H1 (cell line): ENCODE results near the gene RFT1. TPM values are rescaled to one million over a fixed set of nuclear protein-coding genes. Genes with fewer than 3 reads are reported as not detected.

Source experiments
- CTCF ChIA-PET: fragments of 300-600 bp; sonication (Branson Sonifier 250); formaldehyde crosslinking; loops from one replicate; lab custom pipeline; 2021; ENCODE audit not compliant: partially characterized antibody; lab: Charles Lee
- POLR2A ChIA-PET: fragments of 300-600 bp; sonication (Branson Sonifier 250); formaldehyde crosslinking; loops from one replicate; lab custom pipeline; 2021; ENCODE audit warnings: inconsistent platforms; ENCODE audit not compliant: partially characterized antibody; lab: Charles Lee
- DNase-seq, 2 experiments: peaks; one replicate each; pipeline versions ENCODE4 v3.0.0 to v3.0.0-alpha.2; 2010 to 2022; ENCODE audit warnings: low spot score in 2 of 2, low read depth in 1 of 2, mixed read lengths in 1 of 2
- FAIRE-seq: peaks from 2 replicates; lab custom pipeline; 2011; peaks lifted over from hg19 to GRCh38; lab: Jason Lieb, UNC
- H2AFZ ChIP-seq: 2 replicates; pipeline ENCODE4 v1.8.1; 2012; ENCODE audit warnings: low read length, inconsistent platforms
- H2AK5ac ChIP-seq: 2 replicates; pipeline ENCODE4 v1.6.1; 2013; ENCODE audit warnings: low read depth, low read length
- H2BK120ac ChIP-seq: replicated peaks from 2 replicates; pipeline ENCODE3; 2013; ENCODE audit warnings: low read depth, low read length, inconsistent platforms
- H2BK12ac ChIP-seq: 2 replicates; pipeline ENCODE4 v1.6.1; 2013; ENCODE audit warnings: low read depth, low read length
- H2BK15ac ChIP-seq: 2 replicates; pipeline ENCODE4 v1.6.1; 2013; ENCODE audit warnings: low read length
- H2BK20ac ChIP-seq: 2 replicates; pipeline ENCODE4 v1.6.1; 2013; ENCODE audit warnings: low read length
- H2BK5ac ChIP-seq: 2 replicates; pipeline ENCODE4 v1.6.1; 2013; ENCODE audit warnings: low read depth, low read length
- H3K14ac ChIP-seq: 2 replicates; pipeline ENCODE4 v1.6.1; 2013; ENCODE audit warnings: inconsistent platforms; ENCODE audit not compliant: insufficient read length
- H3K18ac ChIP-seq: 2 replicates; pipeline ENCODE4 v1.6.1; 2013; ENCODE audit warnings: low read length; ENCODE audit errors: extremely low read depth
- H3K23ac ChIP-seq: 2 replicates; pipeline ENCODE4 v1.6.1; 2013; ENCODE audit warnings: inconsistent platforms; ENCODE audit not compliant: insufficient read length
- H3K23me2 ChIP-seq: 2 replicates; pipeline ENCODE4 v1.6.1; 2013; ENCODE audit warnings: low read depth, low read length
- H3K27ac ChIP-seq: 2 replicates; pipeline ENCODE4 v1.6.1; 2011; ENCODE audit warnings: low read depth, low read length, inconsistent platforms
- H3K27me3 ChIP-seq, 4 experiments: replicated peaks in 1 of 4; 1 replicate in 1 of 4; 2 replicates in 3 of 4; pipeline versions ENCODE4 v1.6.1 to v1.8.1; 2011 to 2013; ENCODE audit warnings: low read length in 3 of 4, mild to moderate bottlenecking in 3 of 4, inconsistent platforms in 2 of 4, mixed read lengths in 2 of 4, moderate library complexity in 1 of 4; ENCODE audit not compliant: control insufficient read depth in 3 of 4, insufficient read depth in 3 of 4; ENCODE audit errors: extremely low read depth in 1 of 4
- H3K36me3 ChIP-seq, 4 experiments: 2 replicates each; pipeline versions ENCODE4 v1.6.1 to v1.8.1; 2011 to 2013; ENCODE audit warnings: mild to moderate bottlenecking in 4 of 4, low read length in 3 of 4, moderate library complexity in 2 of 4, control low read depth in 1 of 4, inconsistent platforms in 1 of 4; ENCODE audit not compliant: insufficient read depth in 4 of 4, control insufficient read depth in 2 of 4
- H3K4ac ChIP-seq: replicated peaks from 2 replicates; pipeline ENCODE3; 2013; ENCODE audit warnings: low read length, low read depth, mixed read lengths, inconsistent platforms; ENCODE audit not compliant: insufficient read length
- H3K4me1 ChIP-seq, 4 experiments: replicated peaks in 1 of 4; 1 replicate in 1 of 4; 2 replicates in 3 of 4; pipeline versions ENCODE4 v1.6.1 to v1.8.1; 2011 to 2013; ENCODE audit warnings: low read length in 3 of 4, inconsistent platforms in 2 of 4, mixed read lengths in 1 of 4; ENCODE audit not compliant: insufficient read depth in 4 of 4, control insufficient read depth in 3 of 4
- H3K4me2 ChIP-seq, 2 experiments: 2 replicates each; pipeline versions ENCODE4 v1.6.1 to v1.8.1; 2011 to 2013; ENCODE audit warnings: low read depth in 2 of 2, low read length in 2 of 2, control low read depth in 1 of 2, inconsistent platforms in 1 of 2, mild to moderate bottlenecking in 1 of 2; ENCODE audit not compliant: insufficient read depth in 1 of 2
- H3K4me3 ChIP-seq, 4 experiments: fragments of 200-600, 300-600 bp in 1 of 4; sonication (generic), shearing (Covaris generic), sonication (Bioruptor Twin) in 1 of 4; 2 replicates each; pipeline versions ENCODE4 v1.5.1 to v1.8.1; 2011 to 2016; ENCODE audit warnings: low read length in 4 of 4, low read depth in 3 of 4, control low read depth in 2 of 4, inconsistent platforms in 2 of 4, mild to moderate bottlenecking in 2 of 4, mixed read lengths in 1 of 4, moderate library complexity in 1 of 4; ENCODE audit not compliant: insufficient read depth in 2 of 4; ENCODE audit errors: extremely low read depth in 1 of 4
- H3K56ac ChIP-seq: replicated peaks from 2 replicates; pipeline ENCODE3; 2013; ENCODE audit warnings: low read depth, mild to moderate bottlenecking, mixed read lengths, low read length, inconsistent platforms; ENCODE audit not compliant: insufficient read length
- H3K79me1 ChIP-seq: 2 replicates; pipeline ENCODE4 v1.6.1; 2013; ENCODE audit warnings: low read depth, low read length, control low read depth
- H3K79me2 ChIP-seq, 2 experiments: 2 replicates each; pipeline versions ENCODE4 v1.6.1 to v1.8.1; 2012 to 2013; ENCODE audit warnings: low read length in 2 of 2, mild to moderate bottlenecking in 2 of 2, inconsistent platforms in 1 of 2; ENCODE audit not compliant: insufficient read depth in 2 of 2, control insufficient read depth in 1 of 2
- H3K9ac ChIP-seq, 4 experiments: replicated peaks in 1 of 4; 1 replicate in 1 of 4; 2 replicates in 3 of 4; pipeline versions ENCODE4 v1.6.1 to v1.8.1; 2011 to 2013; ENCODE audit warnings: low read depth in 3 of 4, low read length in 3 of 4, control low read depth in 2 of 4, mild to moderate bottlenecking in 2 of 4, moderate library complexity in 2 of 4, inconsistent platforms in 1 of 4; ENCODE audit errors: extremely low read depth in 1 of 4
- H3K9me3 ChIP-seq, 2 experiments: 2 replicates each; pipeline versions ENCODE4 v1.6.1 to v1.8.1; 2012 to 2013; ENCODE audit warnings: mild to moderate bottlenecking in 2 of 2, moderate library complexity in 2 of 2, control low read depth in 1 of 2, inconsistent platforms in 1 of 2, low read depth in 1 of 2, low read length in 1 of 2, mixed read lengths in 1 of 2; ENCODE audit not compliant: insufficient read depth in 2 of 2
- H4K20me1 ChIP-seq, 2 experiments: replicated peaks in 1 of 2; 2 replicates each; pipeline versions ENCODE3 to v1.8.1; 2011 to 2013; ENCODE audit warnings: inconsistent platforms in 2 of 2, low read length in 2 of 2, mild to moderate bottlenecking in 1 of 2; ENCODE audit not compliant: insufficient read depth in 2 of 2, control insufficient read depth in 1 of 2
- H4K5ac ChIP-seq: 2 replicates; pipeline ENCODE4 v1.6.1; 2013; ENCODE audit warnings: low read length, low read depth, mixed read lengths, inconsistent platforms; ENCODE audit not compliant: insufficient read length
- H4K8ac ChIP-seq: 2 replicates; pipeline ENCODE4 v1.8.0; 2013; ENCODE audit warnings: mild to moderate bottlenecking, moderate library complexity, low read length, inconsistent platforms; ENCODE audit not compliant: insufficient read depth; ENCODE audit errors: extremely low read depth
- H4K91ac ChIP-seq: replicated peaks from 2 replicates; pipeline ENCODE3; 2013; ENCODE audit warnings: low read length, mixed read lengths, inconsistent platforms; ENCODE audit not compliant: insufficient read length
- BCL11A ChIP-seq, 2 experiments: IDR thresholded peaks; one replicate each; pipeline ENCODE4 v1.6.1; 2011; ENCODE audit warnings: low read depth in 2 of 2, low read length in 2 of 2, mild to moderate bottlenecking in 2 of 2
- CHD2 ChIP-seq: IDR thresholded peaks from 2 replicates; pipeline ENCODE4 v1.6.1; 2012; ENCODE audit warnings: low read length, improper control_type of control experiment
- EZH2 ChIP-seq: fragments of 200-600 bp; sonication (generic); IDR thresholded peaks from 2 replicates; pipeline ENCODE4 v1.7.1; 2012; ENCODE audit warnings: low read depth, mild to moderate bottlenecking, moderate library complexity, low read length, inconsistent platforms; ENCODE audit not compliant: severe bottlenecking
- FOSL1 ChIP-seq: IDR thresholded peaks from 2 replicates; pipeline ENCODE4 v1.6.1; 2011; ENCODE audit warnings: mild to moderate bottlenecking, low read depth, low read length, moderate library complexity; ENCODE audit not compliant: insufficient read depth
- GTF2F1 ChIP-seq: IDR thresholded peaks from 2 replicates; pipeline ENCODE4 v1.6.1; 2012; ENCODE audit warnings: low read depth, low read length, improper control_type of control experiment, borderline replicate concordance
- JUN ChIP-seq: IDR thresholded peaks from 2 replicates; pipeline ENCODE4 v1.6.1; 2011; ENCODE audit warnings: low read depth, mild to moderate bottlenecking, improper control_type of control experiment, low read length
- KDM1A ChIP-seq: fragments of 200-600, 300-600 bp; sonication (generic); IDR thresholded peaks from 2 replicates; pipeline ENCODE4 v1.7.1; 2016; ENCODE audit warnings: mild to moderate bottlenecking, low read length, borderline replicate concordance
- KDM4A ChIP-seq: IDR thresholded peaks from one replicate; pipeline ENCODE4 v1.7.1; 2012; ENCODE audit warnings: low read depth, mild to moderate bottlenecking, moderate library complexity, low read length, inconsistent platforms; ENCODE audit not compliant: severe bottlenecking
- KDM5A ChIP-seq: fragments of 200-600 bp; IDR thresholded peaks from 2 replicates; pipeline ENCODE4 v1.7.1; 2012; ENCODE audit warnings: mild to moderate bottlenecking, low read length, inconsistent platforms, mixed read lengths
- MAFK ChIP-seq: IDR thresholded peaks from 2 replicates; pipeline ENCODE4 v1.6.1; 2012; ENCODE audit warnings: low read depth, mild to moderate bottlenecking, improper control_type of control experiment, low read length
- TBP ChIP-seq: IDR thresholded peaks from 2 replicates; pipeline ENCODE4 v1.6.1; 2011; ENCODE audit warnings: low read depth, low read length, improper control_type of control experiment
- TEAD4 ChIP-seq: IDR thresholded peaks from 2 replicates; pipeline ENCODE4 v1.6.1; 2012; ENCODE audit warnings: low read depth, low read length, inconsistent platforms, mixed read lengths
- WGBS, 2 experiments: shearing (Covaris generic) in 1 of 2; methylation state at CpG; one replicate each; pipeline versions ENCODE4 v1.1.6 to v1.1.7; 2013 to 2015; ENCODE audit warnings: low lambda C conversion rate in 2 of 2, mixed read lengths in 2 of 2, inconsistent platforms in 1 of 2, low coverage in 1 of 2, missing lambda C conversion rate in 1 of 2; ENCODE audit not compliant: insufficient replicate concordance in 2 of 2, insufficient coverage in 1 of 2, insufficient read length in 1 of 2; ENCODE audit errors: extremely low coverage in 1 of 2, missing lambda C conversion rate in 1 of 2; 5-methylcytosine and 5-hydroxymethylcytosine counted together
- polyA plus RNA-seq, 7 experiments: library from polyadenylated mRNA; depleted of rRNA in 3 of 7; stranded (reverse) in 5 of 7; unstranded in 2 of 7; fragments of >200 nt in 5 of 7; fragments of 200-250 nt in 2 of 7; gene quantifications; 1 replicate in 5 of 7; 2 replicates in 1 of 7; 4 replicates in 1 of 7; pipeline versions ENCODE4 v1.2.1 to v1.2.3, GENCODE V29; 2011 to 2013; ENCODE audit warnings: missing spikeins in 2 of 7, mixed read lengths in 2 of 7
- total RNA-seq: library from RNA; stranded (reverse); fragmentation: NEBNext Ultra II Directional; extraction: Animal tissue kit (Norgen Biotek cat#: 25700); gene quantifications from 2 replicates; pipeline ENCODE4 v1.2.1, GENCODE V29; 2021
- TF ChIP-seq, protein P1 (sequence below), 3 experiments: IDR thresholded peaks; 1 replicate in 2 of 3; 2 replicates in 1 of 3; pipeline versions ENCODE4 v1.5.1 to v1.6.1; 2011; ENCODE audit warnings: low read length in 3 of 3, mild to moderate bottlenecking in 3 of 3, inconsistent platforms in 2 of 3, low read depth in 1 of 3, moderate library complexity in 1 of 3; ENCODE audit not compliant: insufficient read depth in 1 of 3; ENCODE audit errors: control extremely low read depth in 1 of 3

The RFT1 gene
- total and polyA plus RNA-seq, 2 of the 8 experiments (the other 6 are each of a cell fraction or from before 2014, with no cell fraction given), result 27.7 to 42.4 TPM

GRCh38 chr3:53085476-53085875, 44.8 kb downstream of the RFT1 start:
- WGBS, 2 experiments, result 89% methylated on average over 10 of the region's 10 CpGs; no CpG with 5 or more reads in 1 of the 2 experiments
- no peak overlapping the region for H4K91ac ChIP-seq
- no peak for FAIRE-seq
- TF ChIP-seq EZH2 (no peak), KDM5A (no peak), MAFK (no peak), KDM4A (no peak), KDM1A (no peak), JUN (no peak), BCL11A (IDR thresholded peaks at IDR 0.05; ENCODE audit: low read depth in 2 of 2, low read length in 2 of 2) (no peak), TBP (no peak), GTF2F1 (no peak), FOSL1 (no peak), TEAD4 (no peak), CHD2 (no peak)
- TF ChIP-seq, protein P1, sequence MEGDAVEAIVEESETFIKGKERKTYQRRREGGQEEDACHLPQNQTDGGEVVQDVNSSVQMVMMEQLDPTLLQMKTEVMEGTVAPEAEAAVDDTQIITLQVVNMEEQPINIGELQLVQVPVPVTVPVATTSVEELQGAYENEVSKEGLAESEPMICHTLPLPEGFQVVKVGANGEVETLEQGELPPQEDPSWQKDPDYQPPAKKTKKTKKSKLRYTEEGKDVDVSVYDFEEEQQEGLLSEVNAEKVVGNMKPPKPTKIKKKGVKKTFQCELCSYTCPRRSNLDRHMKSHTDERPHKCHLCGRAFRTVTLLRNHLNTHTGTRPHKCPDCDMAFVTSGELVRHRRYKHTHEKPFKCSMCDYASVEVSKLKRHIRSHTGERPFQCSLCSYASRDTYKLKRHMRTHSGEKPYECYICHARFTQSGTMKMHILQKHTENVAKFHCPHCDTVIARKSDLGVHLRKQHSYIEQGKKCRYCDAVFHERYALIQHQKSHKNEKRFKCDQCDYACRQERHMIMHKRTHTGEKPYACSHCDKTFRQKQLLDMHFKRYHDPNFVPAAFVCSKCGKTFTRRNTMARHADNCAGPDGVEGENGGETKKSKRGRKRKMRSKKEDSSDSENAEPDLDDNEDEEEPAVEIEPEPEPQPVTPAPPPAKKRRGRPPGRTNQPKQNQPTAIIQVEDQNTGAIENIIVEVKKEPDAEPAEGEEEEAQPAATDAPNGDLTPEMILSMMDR (IDR thresholded peaks at IDR 0.05; ENCODE audit: control extremely low read depth in 1 of 3, insufficient read depth in 1 of 3, low read depth in 1 of 3, low read length in 3 of 3), result no peak

More at GRCh38 chr3:53085476-53085875, 44.8 kb downstream of the RFT1 start:
- H3K27ac ChIP-seq, result no peak overlapping the region
- no peak overlapping the region for H3K56ac ChIP-seq
- no peak overlapping the region for H2BK120ac ChIP-seq
- no peak overlapping the region for H2BK15ac ChIP-seq
- no peak overlapping the region for H2AK5ac ChIP-seq
- no peaks in the 10 kb centered on the region for H3K4me1 ChIP-seq
- H3K23ac ChIP-seq, result no peak overlapping the region
- ChIA-PET POLR2A (interaction anchor here (1.7 kb wide), 1 partner anchor 25 kb away, joined by 4 read pairs; no protein-coding TSS in a partner anchor), CTCF (no interaction called here)
- H4K20me1 ChIP-seq, result no peaks in the 10 kb centered on the region
- no peak overlapping the region for H3K4me2 ChIP-seq
- no peaks in the 10 kb centered on the region for H3K79me1 ChIP-seq
- no peak overlapping the region for H4K8ac ChIP-seq
- no peak overlapping the region for H2BK20ac ChIP-seq
- H3K9me3 ChIP-seq, result no peaks in the 10 kb centered on the region
- H3K18ac ChIP-seq, result no peak overlapping the region
- no peak overlapping the region for H3K9ac ChIP-seq
- no peak overlapping the region for H2BK12ac ChIP-seq
- H2BK5ac ChIP-seq, result no peak overlapping the region
- no peak for DNase-seq
- no peak overlapping the region for H3K4ac ChIP-seq
- no peak overlapping the region for H3K4me3 ChIP-seq
- no peaks in the 10 kb centered on the region for H3K27me3 ChIP-seq
- H3K79me2 ChIP-seq, result no peaks in the 10 kb centered on the region
- H3K23me2 ChIP-seq, result no peaks in the 10 kb centered on the region
- H4K5ac ChIP-seq, result no peak overlapping the region
- no peak overlapping the region for H3K14ac ChIP-seq
- no peak overlapping the region for H2AFZ ChIP-seq
- H3K36me3 ChIP-seq, result no peaks in the 10 kb centered on the region
